ENCODE data around the gene SETBP1. TPM values are rescaled to one million over a fixed set of nuclear protein-coding genes. Genes with fewer than 3 reads are reported as not detected.

Gene SETBP1
- total RNA-seq: 7.1 TPM
- long read RNA-seq: 0 reads

- ATAC-seq: peak; percentile 14
- DNase-seq (ENCODE audit: missing footprints): peak; percentile 69
- intact Hi-C loops (cut with DNase I): loop anchor here (2.0 to 5.0 kb wide), 3 partner anchors 44 to 337 kb away; no protein-coding TSS in a partner anchor
Observed at GRCh38 chr18:44680273-44681075, at the start of gene SETBP1. Gene SETBP1 (plus strand): TSS chr18:44680888. CDS start chr18:44701347, 20,459 bp downstream.

DNA sequence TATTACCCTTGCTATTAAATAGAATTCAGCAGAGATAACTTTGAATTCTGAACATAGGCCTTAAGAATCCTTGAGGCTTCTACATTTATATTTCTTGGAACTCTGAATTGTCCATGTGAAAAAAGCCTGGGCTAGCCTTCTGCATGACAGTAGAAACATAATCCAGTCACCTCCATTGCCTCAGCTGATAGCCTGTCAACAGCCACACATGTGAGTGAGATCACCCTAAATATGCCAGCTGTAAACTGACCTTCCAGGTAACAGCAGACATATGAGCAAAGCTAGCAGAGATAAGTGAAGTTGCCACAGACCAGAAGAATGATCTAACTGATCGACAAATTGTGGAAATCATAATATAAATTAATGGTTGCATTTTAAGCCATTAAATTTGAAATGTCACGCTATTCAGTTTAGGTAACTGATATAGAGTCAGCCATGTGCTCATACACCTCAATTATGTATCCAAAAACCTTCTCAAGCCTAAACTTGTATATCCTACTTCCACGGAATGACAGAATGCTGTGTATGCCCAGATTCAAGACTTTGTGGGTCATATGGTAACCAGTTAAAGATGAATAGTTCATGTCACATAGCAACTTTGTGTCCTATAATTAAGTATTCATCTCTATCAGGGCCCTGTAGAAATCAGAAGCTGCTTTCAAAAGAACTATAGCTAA is 48.1 kb upstream of the SETBP1 start:
- intact Hi-C loops (cut with DNase I): no loop called here
- ATAC-seq (peak; percentile 77), DNase-seq (ENCODE audit: missing footprints) (no peak)

DNA sequence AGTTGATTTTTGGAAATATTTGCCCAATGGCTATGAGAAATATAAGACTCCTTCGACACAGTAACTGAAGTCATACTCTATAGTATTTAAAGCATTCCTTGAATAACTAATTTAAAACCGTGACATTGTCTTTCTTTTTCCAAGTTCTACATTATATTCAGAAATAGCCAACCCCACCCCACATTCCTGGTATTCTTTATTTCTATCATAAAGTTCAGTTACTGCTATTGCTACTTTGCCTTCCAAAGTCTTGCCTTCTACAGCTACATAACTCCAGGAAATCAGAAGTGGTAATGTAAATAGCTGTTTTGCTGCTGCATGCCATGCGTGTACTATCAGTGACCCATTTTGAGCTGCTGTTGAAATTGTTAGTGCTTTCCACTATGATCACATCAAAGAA is 45.1 kb upstream of the SETBP1 start:
- ATAC-seq (no peak), DNase-seq (ENCODE audit: missing footprints) (no peak)
- intact Hi-C loops (cut with DNase I): no loop called here

- DNase-seq (ENCODE audit: missing footprints): no peak
- intact Hi-C loops (cut with DNase I): no loop called here
Observed at GRCh38 chr18:44636241-44636640, 44.4 kb upstream of the SETBP1 start.

DNA sequence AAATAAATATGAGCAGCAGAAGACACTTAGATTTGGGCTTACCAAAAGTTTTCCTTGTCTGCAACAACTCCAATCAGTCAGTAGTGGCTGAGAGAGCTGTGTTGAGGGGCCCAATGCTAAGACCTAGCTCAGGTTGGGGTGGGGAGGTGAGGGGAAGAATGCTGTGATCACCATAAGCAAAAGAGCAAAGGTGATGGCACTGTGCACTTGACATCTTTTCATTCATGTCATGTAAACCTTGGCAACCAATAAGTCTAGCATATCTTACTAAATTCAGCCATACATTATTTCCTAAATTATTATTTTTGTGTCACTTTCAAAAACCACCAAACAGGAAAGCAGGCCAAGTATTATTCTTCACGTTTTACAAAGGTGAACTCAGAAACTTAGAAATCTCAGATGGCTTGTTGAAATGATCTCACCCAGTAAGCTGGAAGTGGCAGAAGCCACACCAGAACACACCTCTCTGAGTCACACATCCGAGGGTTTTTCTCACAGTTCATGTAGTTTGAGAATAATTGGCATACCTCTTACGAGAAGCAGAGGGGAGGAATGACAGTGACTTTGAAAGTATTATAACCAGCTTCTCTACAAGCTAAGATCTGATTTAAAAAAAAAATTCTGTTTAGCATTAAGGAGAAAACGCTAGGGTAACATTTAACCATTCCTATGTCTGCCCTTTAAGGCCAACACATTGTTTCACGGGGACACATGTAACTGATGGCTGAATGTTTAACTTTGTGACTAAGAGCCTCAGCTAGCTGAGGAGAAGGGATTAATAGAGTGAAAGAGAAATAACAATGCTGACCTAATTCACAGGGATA is 43.3 kb upstream of the SETBP1 start:
- intact Hi-C loops (cut with DNase I): no loop called here
- ATAC-seq (no peak), DNase-seq (ENCODE audit: missing footprints) (no peak)

More at GRCh38 chr18:44636241-44636640, 44.4 kb upstream of the SETBP1 start:
- ATAC-seq: no peak

GRCh38 chr18:44638034-44638540 is 42.6 kb upstream of the SETBP1 start:
- DNase-seq (ENCODE audit: missing footprints) (no peak), ATAC-seq (no peak)
- intact Hi-C loops (cut with DNase I): no loop called here

- no peak for ATAC-seq
- intact Hi-C loops (cut with DNase I): no loop called here
- DNase-seq (ENCODE audit: missing footprints): no peak
Observed at GRCh38 chr18:44638811-44639210, 41.9 kb upstream of the SETBP1 start.

DNA sequence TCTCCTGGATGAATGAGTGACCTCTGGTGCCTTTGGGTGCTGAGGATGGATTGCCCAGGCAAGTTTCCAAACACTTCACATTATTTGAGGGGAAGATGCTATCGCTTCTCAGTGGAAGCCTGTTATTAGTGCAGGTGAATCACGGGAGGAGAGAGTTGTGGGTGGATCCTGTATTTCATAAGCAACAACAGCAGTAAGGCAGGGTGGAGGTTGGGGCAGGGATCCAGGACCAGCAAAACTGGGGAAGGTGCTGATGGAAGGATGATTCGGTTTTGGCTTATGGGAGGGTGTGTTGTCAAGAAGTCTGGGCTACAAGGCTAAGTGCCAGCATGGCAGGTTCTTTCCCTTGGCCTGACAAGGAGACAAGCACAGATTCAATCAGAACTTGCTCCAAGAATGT is 37.7 kb upstream of the SETBP1 start:
- DNase-seq (ENCODE audit: missing footprints) (no peak), ATAC-seq (no peak)
- intact Hi-C loops (cut with DNase I): no loop called here

GRCh38 chr18:44651478-44651877 is 29.2 kb upstream of the SETBP1 start:
- intact Hi-C loops (cut with DNase I): no loop called here
- ATAC-seq (peak; percentile 93), DNase-seq (ENCODE audit: missing footprints) (no peak)

DNA sequence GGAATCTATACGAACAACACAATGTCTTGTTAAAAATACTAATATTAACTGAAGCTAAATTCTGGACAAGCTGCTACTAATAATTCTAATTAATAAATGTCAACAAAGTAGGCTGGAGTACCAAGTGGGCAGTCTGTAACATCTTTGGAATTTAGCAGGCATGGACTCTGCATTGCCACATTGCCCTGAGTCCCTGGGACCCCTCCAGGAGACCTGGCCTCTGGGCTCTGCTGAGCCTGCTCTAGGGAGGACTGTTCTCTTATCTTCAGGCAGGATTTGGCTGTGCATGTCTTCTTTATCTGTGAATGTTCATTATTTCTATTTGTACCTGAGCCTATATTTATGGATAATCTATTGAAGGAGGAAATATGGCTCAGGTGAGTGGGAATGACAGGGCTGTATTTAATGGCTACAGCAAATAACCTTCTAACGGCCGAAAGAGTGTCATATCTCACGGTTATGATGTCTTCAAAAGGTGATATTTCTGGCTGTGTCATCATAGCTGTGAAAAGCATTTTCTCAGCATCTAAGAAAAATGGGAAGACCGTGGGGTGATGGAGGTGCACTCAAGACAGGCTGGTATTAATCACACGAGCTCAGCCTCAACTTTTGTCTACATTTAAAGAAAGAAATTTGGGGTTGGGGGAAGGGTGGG is 28.6 kb upstream of the SETBP1 start:
- DNase-seq (ENCODE audit: missing footprints) (no peak), ATAC-seq (no peak)
- intact Hi-C loops (cut with DNase I): no loop called here

GRCh38 chr18:44652722-44653121 is 28.0 kb upstream of the SETBP1 start:
- DNase-seq (ENCODE audit: missing footprints) (no peak), ATAC-seq (no peak)
- intact Hi-C loops (cut with DNase I): no loop called here

GRCh38 chr18:44654573-44654972 is 26.1 kb upstream of the SETBP1 start:
- DNase-seq (ENCODE audit: missing footprints) (no peak), ATAC-seq (no peak)
- intact Hi-C loops (cut with DNase I): no loop called here

- ATAC-seq (no peak), DNase-seq (ENCODE audit: missing footprints) (no peak)
- intact Hi-C loops (cut with DNase I): no loop called here
Observed at GRCh38 chr18:44655435-44655834, 25.3 kb upstream of the SETBP1 start.

DNA sequence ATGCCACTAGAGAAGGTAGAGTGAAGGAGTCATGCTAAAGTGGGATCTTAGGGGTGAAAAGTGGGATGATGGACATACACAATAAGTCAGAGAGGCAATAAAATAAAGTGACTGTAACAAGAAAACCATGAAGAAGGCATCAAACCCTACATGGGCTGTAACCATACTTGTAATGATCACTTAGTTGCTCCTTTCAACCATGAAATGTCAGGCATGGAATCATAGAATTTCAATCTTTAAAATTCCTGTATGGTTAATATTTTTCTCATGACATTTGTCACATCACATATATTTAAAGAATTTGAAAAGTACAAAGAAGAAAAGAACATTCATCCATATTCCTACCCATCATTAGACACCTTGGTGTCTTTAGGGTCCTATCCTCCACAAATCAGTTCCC is 20.9 kb upstream of the SETBP1 start:
- ATAC-seq (no peak), DNase-seq (ENCODE audit: missing footprints) (no peak)
- intact Hi-C loops (cut with DNase I): no loop called here

- ATAC-seq (peak; percentile 77), DNase-seq (ENCODE audit: missing footprints) (no peak)
Observed at GRCh38 chr18:44668270-44668975, 12.3 kb upstream of the SETBP1 start.

DNA sequence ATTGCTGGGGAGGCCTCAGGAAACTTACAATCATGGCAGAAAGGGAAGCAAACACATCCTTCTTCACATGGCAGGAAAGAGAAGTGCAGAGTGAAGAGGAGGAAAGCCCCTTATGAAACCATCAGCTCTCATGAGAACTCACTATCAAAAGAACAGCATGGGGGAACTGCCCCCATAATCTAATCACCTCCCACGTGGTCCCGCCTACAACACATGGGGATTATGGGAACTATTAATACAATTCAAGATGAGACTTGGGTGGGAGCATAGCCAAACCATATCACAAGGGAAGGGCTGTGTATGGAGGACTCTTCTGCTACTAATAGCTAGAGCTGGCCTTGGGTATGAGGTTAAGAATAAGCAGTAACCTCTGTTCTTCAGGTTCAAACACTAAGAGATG is 8.8 kb upstream of the SETBP1 start:
- intact Hi-C loops (cut with DNase I): loop anchor here (5.0 kb wide), 2 partner anchors 80 to 900 kb away; no protein-coding TSS in a partner anchor
- no peak for ATAC-seq
- DNase-seq (ENCODE audit: missing footprints): no peak

More at GRCh38 chr18:44668270-44668975, 12.3 kb upstream of the SETBP1 start:
- intact Hi-C loops (cut with DNase I): no loop called here

- intact Hi-C loops (cut with DNase I): loop anchor here (5.0 kb wide), 2 partner anchors 80 to 900 kb away; no protein-coding TSS in a partner anchor
- DNase-seq (ENCODE audit: missing footprints): no peak
- ATAC-seq: no peak
Observed at GRCh38 chr18:44672506-44672905, 8.2 kb upstream of the SETBP1 start.

Measured in Right ventricle myocardium inferior (tissue), 1 donor.